Ammon's horn (tissue), 1 donor: ENCODE measurements around the gene FLT1.

Experiments
- DNase-seq: peaks from one replicate; pipeline ENCODE4 v3.0.0-alpha.2; 2016; ENCODE audit warnings: low spot score

Gene FLT1

GRCh38 chr13:28494778-28495537, at the start of gene FLT1:
Gene FLT1, minus strand, starts transcription at chr13:28495128. Its CDS starts 285 bp downstream, at chr13:28494843.
- DNase-seq = no peak

- no peak for DNase-seq
Observed at GRCh38 chr13:28544026-28544425, 49.1 kb upstream of the FLT1 start.

GRCh38 chr13:28542804-28543203, 47.9 kb upstream of the FLT1 start:
- no peak for DNase-seq

- no peak for DNase-seq
Observed at GRCh38 chr13:28541966-28542365, 47.0 kb upstream of the FLT1 start.

GRCh38 chr13:28540612-28541011, 45.7 kb upstream of the FLT1 start:
- DNase-seq = no peak

GRCh38 chr13:28539625-28540286, 44.8 kb upstream of the FLT1 start:
- no peak for DNase-seq

- no peak for DNase-seq
Observed at GRCh38 chr13:28538932-28539331, 44.0 kb upstream of the FLT1 start.

GRCh38 chr13:28537171-28537570, 42.2 kb upstream of the FLT1 start:
- DNase-seq = no peak

GRCh38 chr13:28536371-28536770, 41.4 kb upstream of the FLT1 start:
- DNase-seq = no peak

- no peak for DNase-seq
Observed at GRCh38 chr13:28535734-28536133, 40.8 kb upstream of the FLT1 start.

- no peak for DNase-seq
Observed at GRCh38 chr13:28534801-28535200, 39.9 kb upstream of the FLT1 start.

- DNase-seq = no peak
Observed at GRCh38 chr13:28534210-28534609, 39.3 kb upstream of the FLT1 start.

- DNase-seq = no peak
Observed at GRCh38 chr13:28533441-28534166, 38.7 kb upstream of the FLT1 start.

- no peak for DNase-seq
Observed at GRCh38 chr13:28533125-28533436, 38.2 kb upstream of the FLT1 start.

- DNase-seq = no peak
Observed at GRCh38 chr13:28532388-28533124, 37.6 kb upstream of the FLT1 start.

- no peak for DNase-seq
Observed at GRCh38 chr13:28531845-28532387, 37.0 kb upstream of the FLT1 start.

- DNase-seq = no peak
Observed at GRCh38 chr13:28531077-28531844, 36.3 kb upstream of the FLT1 start.

GRCh38 chr13:28530729-28531076, 35.8 kb upstream of the FLT1 start:
- DNase-seq = no peak

- no peak for DNase-seq
Observed at GRCh38 chr13:28529836-28530235, 34.9 kb upstream of the FLT1 start.

GRCh38 chr13:28528848-28529247, 33.9 kb upstream of the FLT1 start:
- DNase-seq = no peak

- DNase-seq = no peak
Observed at GRCh38 chr13:28528388-28528787, 33.5 kb upstream of the FLT1 start.

GRCh38 chr13:28527629-28528028, 32.7 kb upstream of the FLT1 start:
- no peak for DNase-seq
